Measurements from ENCODE around the gene PACS1.
"Not testable (repeated sequence)": the region's sequence is repeated elsewhere in the genome, so short reads cannot be mapped to it uniquely, and the experiment has no call there.

PACS1 gene

GRCh38 chr11:66076561-66076960, 6.5 kb downstream of the PACS1 start:
- no peak for DNase-seq

GRCh38 chr11:66077927-66078326, 7.9 kb downstream of the PACS1 start:
- DNase-seq: no peak

- DNase-seq: not testable (repeated sequence)
These were observed 8.9 kb downstream of the PACS1 start for GRCh38 chr11:66078949-66079348.

GRCh38 chr11:66080055-66080817, 10.2 kb downstream of the PACS1 start:
- peak; percentile 34 for DNase-seq

- DNase-seq: peak; percentile 56
These were observed 11.4 kb downstream of the PACS1 start for GRCh38 chr11:66081505-66081904.

- no peak for DNase-seq
These were observed 13.1 kb downstream of the PACS1 start for GRCh38 chr11:66082946-66083698.

GRCh38 chr11:66083767-66084166, 13.7 kb downstream of the PACS1 start:
- DNase-seq: no peak

- DNase-seq: no peak
These were observed 14.9 kb downstream of the PACS1 start for GRCh38 chr11:66084821-66085475.

- no peak for DNase-seq
These were observed 17.3 kb downstream of the PACS1 start for GRCh38 chr11:66087148-66087908.

- DNase-seq: no peak
These were observed 19.0 kb downstream of the PACS1 start for GRCh38 chr11:66089067-66089466.

- DNase-seq: no peak
These were observed 20.2 kb downstream of the PACS1 start for GRCh38 chr11:66090288-66090687.

GRCh38 chr11:66092125-66092524, 22.1 kb downstream of the PACS1 start:
- not testable (repeated sequence) for DNase-seq

GRCh38 chr11:66099746-66100145, 29.7 kb downstream of the PACS1 start:
- DNase-seq: not testable (repeated sequence)

- DNase-seq: peak; percentile 32
These were observed 30.4 kb downstream of the PACS1 start for GRCh38 chr11:66100272-66101065.

GRCh38 chr11:66101066-66101464, 31.0 kb downstream of the PACS1 start:
- DNase-seq: no peak

GRCh38 chr11:66104057-66104638, 34.1 kb downstream of the PACS1 start:
- DNase-seq: no peak

- DNase-seq: no peak
These were observed 36.9 kb downstream of the PACS1 start for GRCh38 chr11:66106786-66107599.

- DNase-seq: no peak
These were observed 37.8 kb downstream of the PACS1 start for GRCh38 chr11:66107600-66108510.

- no peak for DNase-seq
These were observed 39.2 kb downstream of the PACS1 start for GRCh38 chr11:66109294-66109693.

- DNase-seq: no peak
These were observed 41.1 kb downstream of the PACS1 start for GRCh38 chr11:66111158-66111557.

Data from effector CD8-positive, alpha-beta T cell (primary cell).